Natural killer cell (primary cell): ENCODE results near the gene XCR1. TPM values are rescaled to one million over a fixed set of nuclear protein-coding genes. Genes with fewer than 3 reads are reported as not detected.

Source experiments
- ATAC-seq, 3 donors: fragments of 150-1000 bp in 2 of 3; fragments of 200-7000 bp in 1 of 3; cut with Tn5 transposase; 1 replicate in 1 of 3; 2 replicates in 2 of 3; pipeline ENCODE4 v1.10.0; 2021; ENCODE audit warnings: mild to moderate bottlenecking in 2 of 3, moderate library complexity in 2 of 3
- DNase-seq, 2 donors: peaks; one replicate each; pipeline versions ENCODE4 v3.0.0 to v3.0.0-alpha.2; 2013 to 2021; ENCODE audit warnings: mixed read lengths in 1 of 2
- H3K27ac ChIP-seq: one replicate; pipeline ENCODE4 v1.5.1; 2013; ENCODE audit warnings: mild to moderate bottlenecking, low read length
- H3K27me3 ChIP-seq: one replicate; pipeline ENCODE4 v1.6.1; 2013; ENCODE audit warnings: low read length; ENCODE audit not compliant: control insufficient read depth, insufficient read depth
- H3K36me3 ChIP-seq: one replicate; pipeline ENCODE4 v1.6.1; 2013; ENCODE audit warnings: low read length; ENCODE audit not compliant: control insufficient read depth, insufficient read depth
- H3K4me1 ChIP-seq: one replicate; pipeline ENCODE4 v1.6.1; 2013; ENCODE audit warnings: low read length; ENCODE audit not compliant: control insufficient read depth, insufficient read depth
- H3K4me3 ChIP-seq: one replicate; pipeline ENCODE4 v1.5.1; 2013; ENCODE audit warnings: low read length
- H3K9me3 ChIP-seq: one replicate; pipeline ENCODE4 v1.6.1; 2013; ENCODE audit warnings: low read length; ENCODE audit not compliant: control insufficient read depth, insufficient read depth
- H3K27ac Mint-ChIP-seq, 2 donors: one replicate each; pipeline ENCODE4 v1.8.0; 2022; ENCODE audit warnings: mild to moderate bottlenecking in 2 of 2, mixed read lengths in 2 of 2, moderate library complexity in 1 of 2
- H3K27me3 Mint-ChIP-seq, 2 donors: one replicate each; pipeline ENCODE4 v1.8.0; 2022; ENCODE audit warnings: low read depth in 2 of 2, mixed read lengths in 2 of 2
- H3K36me3 Mint-ChIP-seq: one replicate; pipeline ENCODE4 v1.8.0; 2022; ENCODE audit warnings: mixed read lengths
- H3K4me1 Mint-ChIP-seq, 2 donors: one replicate each; pipeline ENCODE4 v1.8.0; 2022; ENCODE audit warnings: mixed read lengths in 2 of 2
- H3K4me3 Mint-ChIP-seq: one replicate; pipeline ENCODE4 v1.8.0; 2022; ENCODE audit warnings: mild to moderate bottlenecking, moderate library complexity, mixed read lengths
- H3K9me3 Mint-ChIP-seq, 2 donors: one replicate each; pipeline ENCODE4 v1.8.0; 2022; ENCODE audit warnings: mixed read lengths in 2 of 2
- WGBS: methylation state at CpG from one replicate; pipeline ENCODE4 v1.1.7; 2013; ENCODE audit warnings: missing lambda C conversion rate; ENCODE audit not compliant: insufficient coverage; 5-methylcytosine and 5-hydroxymethylcytosine counted together
- intact Hi-C: fragments of 100-400 bp; cut with micrococcal nuclease; formaldehyde crosslinking; loops from one replicate; pipeline ENCODE4 v1.14.2; 2022
- total RNA-seq, 4 donors: library from RNA; stranded (reverse); fragments of 120-200 nt in 1 of 4; gene quantifications; one replicate each; pipeline versions ENCODE4 v1.2.3 to v1.2.4, GENCODE V29; 2013 to 2022
- TF ChIP-seq, protein P1 (sequence below): fragments of 200-600 bp; IDR thresholded peaks from one replicate; pipeline ENCODE4 v1.8.0; 2022; ENCODE audit warnings: antibody characterized with exemption

XCR1 gene
- total RNA-seq, 3 donors from 2014 or later (not counting 1 experiment from before 2014, with no cell fraction given): 0.21 TPM; not detected in 2

DNA sequence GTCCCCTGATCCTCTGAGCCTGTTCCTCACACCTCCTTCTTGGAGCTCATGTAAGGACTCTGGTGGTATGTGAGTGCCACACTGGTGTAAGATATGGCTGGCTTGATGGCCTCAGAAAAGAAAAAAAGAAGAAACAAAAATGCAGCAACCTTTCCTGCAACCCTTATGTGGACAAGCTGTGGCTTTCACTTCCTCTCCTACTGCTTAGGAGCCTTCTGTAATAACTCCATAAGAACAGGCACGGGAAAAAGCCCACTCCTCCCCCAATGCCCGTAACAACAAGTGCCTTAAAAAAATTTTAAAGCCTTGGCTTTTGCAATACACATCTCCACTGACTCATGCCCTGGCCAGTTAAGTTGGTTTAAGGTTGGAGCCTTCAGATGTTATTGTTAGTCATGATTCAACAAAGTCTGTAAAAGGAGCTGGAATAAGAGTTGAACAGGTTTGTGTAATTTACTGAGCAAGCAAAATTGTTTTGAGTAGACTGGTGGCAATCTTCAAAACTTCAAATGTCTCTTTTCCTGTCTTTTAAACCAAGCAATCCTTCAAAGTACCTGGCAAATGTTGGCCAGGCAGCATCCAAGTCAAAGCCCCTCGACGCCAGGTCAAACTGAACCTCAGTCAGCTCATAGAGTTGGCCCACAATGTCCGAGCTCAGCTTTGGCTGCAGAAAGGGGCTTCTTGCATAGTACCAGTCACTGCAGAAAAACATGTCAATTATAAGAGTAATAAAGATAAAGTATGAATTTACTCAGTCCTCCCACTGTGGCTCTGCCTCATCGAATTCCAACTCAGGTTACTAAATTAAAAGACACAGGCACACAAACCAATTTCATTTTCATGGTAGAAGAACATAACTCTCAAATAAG lies 54.5 kb downstream of the XCR1 start:
- no peaks in the 10 kb centered on the region for H3K9me3 Mint-ChIP-seq
- no peak for ATAC-seq
- peak overlapping the region in 1 of 2 donors; percentile 54 for H3K27ac Mint-ChIP-seq
- Histone ChIP-seq H3K36me3 (peaks cover 41% of the 10 kb centered on the region), H3K4me1 (peaks cover 70% of the 10 kb centered on the region), H3K9me3 (no peaks in the 10 kb centered on the region), H3K4me3 (no peak overlapping the region), H3K27me3 (no peaks in the 10 kb centered on the region), H3K27ac (peak overlapping the region; percentile 5)
- peaks cover 30% of the 10 kb centered on the region for H3K36me3 Mint-ChIP-seq
- H3K4me1 Mint-ChIP-seq: peaks cover 29 to 55% of the 10 kb centered on the region in 2 donors
- intact Hi-C loops: no loop called here
- H3K27me3 Mint-ChIP-seq: no peaks in the 10 kb centered on the region
- TF ChIP-seq, protein P1, sequence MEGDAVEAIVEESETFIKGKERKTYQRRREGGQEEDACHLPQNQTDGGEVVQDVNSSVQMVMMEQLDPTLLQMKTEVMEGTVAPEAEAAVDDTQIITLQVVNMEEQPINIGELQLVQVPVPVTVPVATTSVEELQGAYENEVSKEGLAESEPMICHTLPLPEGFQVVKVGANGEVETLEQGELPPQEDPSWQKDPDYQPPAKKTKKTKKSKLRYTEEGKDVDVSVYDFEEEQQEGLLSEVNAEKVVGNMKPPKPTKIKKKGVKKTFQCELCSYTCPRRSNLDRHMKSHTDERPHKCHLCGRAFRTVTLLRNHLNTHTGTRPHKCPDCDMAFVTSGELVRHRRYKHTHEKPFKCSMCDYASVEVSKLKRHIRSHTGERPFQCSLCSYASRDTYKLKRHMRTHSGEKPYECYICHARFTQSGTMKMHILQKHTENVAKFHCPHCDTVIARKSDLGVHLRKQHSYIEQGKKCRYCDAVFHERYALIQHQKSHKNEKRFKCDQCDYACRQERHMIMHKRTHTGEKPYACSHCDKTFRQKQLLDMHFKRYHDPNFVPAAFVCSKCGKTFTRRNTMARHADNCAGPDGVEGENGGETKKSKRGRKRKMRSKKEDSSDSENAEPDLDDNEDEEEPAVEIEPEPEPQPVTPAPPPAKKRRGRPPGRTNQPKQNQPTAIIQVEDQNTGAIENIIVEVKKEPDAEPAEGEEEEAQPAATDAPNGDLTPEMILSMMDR: no peak
- no peak for DNase-seq
- H3K4me3 Mint-ChIP-seq: no peak overlapping the region
- 73% methylated on average over 5 of the region's 6 CpGs for WGBS

DNA sequence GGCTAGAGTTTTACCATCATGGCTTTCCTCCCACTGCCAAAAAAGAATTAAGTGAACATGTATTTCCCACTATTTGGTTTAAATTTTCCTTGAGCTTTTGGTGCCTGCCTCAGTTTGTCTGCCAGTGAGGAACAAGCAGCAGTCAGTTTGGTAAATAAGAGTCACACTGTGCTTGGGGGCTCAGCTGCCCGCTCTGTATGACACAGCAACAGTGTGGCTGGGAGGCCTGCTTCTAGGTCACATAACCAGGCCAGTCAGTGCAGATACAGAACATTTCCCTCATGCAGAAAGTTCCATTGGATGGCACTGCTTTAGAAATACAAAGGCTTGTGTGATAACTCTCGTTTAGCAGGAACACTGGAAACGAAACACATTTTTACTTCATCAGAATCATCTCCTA lies 57.3 kb downstream of the XCR1 start:
- no peaks in the 10 kb centered on the region for H3K27me3 ChIP-seq
- no peak for DNase-seq
- H3K4me3 ChIP-seq: no peak overlapping the region
- Mint-ChIP-seq H3K36me3 (peaks cover 33% of the 10 kb centered on the region), H3K9me3 (no peaks in the 10 kb centered on the region), H3K27ac (no peak overlapping the region), H3K4me3 (no peak overlapping the region), H3K4me1 (peaks cover 5 to 42% of the 10 kb centered on the region in 2 donors), H3K27me3 (no peaks in the 10 kb centered on the region)
- no peak for ATAC-seq
- no peaks in the 10 kb centered on the region for H3K9me3 ChIP-seq
- H3K27ac ChIP-seq: peak overlapping the region; percentile 14
- peaks cover 56% of the 10 kb centered on the region for H3K36me3 ChIP-seq
- intact Hi-C loops: no loop called here
- TF ChIP-seq, protein P1: no peak
- WGBS: 97% methylated on average over 3 of the region's 3 CpGs
- peaks cover 73% of the 10 kb centered on the region for H3K4me1 ChIP-seq

DNA sequence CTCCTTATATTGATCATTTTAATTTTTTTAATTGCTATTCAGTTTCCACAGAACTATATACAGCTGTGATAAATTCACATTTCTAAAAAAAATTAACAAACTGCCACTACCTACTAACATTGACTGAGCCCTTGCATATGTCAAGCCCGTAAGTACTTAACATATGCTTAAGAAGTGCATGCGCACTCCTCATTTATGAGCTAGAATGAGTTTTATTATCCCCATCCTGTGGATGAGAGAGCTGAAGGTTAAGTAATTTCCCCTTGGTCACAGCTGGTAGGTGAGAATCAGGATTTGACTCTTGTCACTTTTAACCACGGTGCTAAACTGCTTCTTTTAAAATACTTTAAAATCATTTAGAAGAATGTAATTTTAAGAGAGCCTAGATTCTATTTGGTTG lies 58.2 kb downstream of the XCR1 start:
- Histone ChIP-seq H3K4me1 (peaks cover 74% of the 10 kb centered on the region), H3K4me3 (no peak overlapping the region), H3K27me3 (no peaks in the 10 kb centered on the region), H3K27ac (peak overlapping the region; percentile 3), H3K36me3 (peaks cover 59% of the 10 kb centered on the region), H3K9me3 (no peaks in the 10 kb centered on the region)
- TF ChIP-seq, protein P1: no peak
- no peaks in the 10 kb centered on the region for H3K9me3 Mint-ChIP-seq
- intact Hi-C loops: no loop called here
- no peaks in the 10 kb centered on the region for H3K27me3 Mint-ChIP-seq
- H3K36me3 Mint-ChIP-seq: peaks cover 33% of the 10 kb centered on the region
- peak in 1 of 2 donors; percentile 19 for DNase-seq
- H3K4me1 Mint-ChIP-seq: peaks cover 5 to 38% of the 10 kb centered on the region in 2 donors
- H3K27ac Mint-ChIP-seq: no peak overlapping the region
- H3K4me3 Mint-ChIP-seq: no peak overlapping the region
- 20% methylated on average over 1 of the region's 3 CpGs for WGBS
- ATAC-seq: no peak
